Astrocyte (in vitro differentiated cells and primary cell): ENCODE data around the gene SPNS2. TPM values are rescaled to one million over a fixed set of nuclear protein-coding genes. Genes with fewer than 3 reads are reported as not detected.
A peak's percentile ranks its signal among the peaks of the same experiment; 100 is the strongest.

Source experiments
- DNase-seq: peaks from one replicate; pipeline ENCODE4 v3.0.0-alpha.2; 2010; ENCODE audit warnings: low read depth
- FAIRE-seq: peaks from 2 replicates; lab custom pipeline; 2011; peaks lifted over from hg19 to GRCh38; lab: Jason Lieb, UNC
- H2AFZ ChIP-seq: 2 replicates; pipeline ENCODE4 v1.6.0; 2012; ENCODE audit warnings: low read depth, low read length, inconsistent platforms
- H3K27ac ChIP-seq: 2 replicates; pipeline ENCODE4 v1.5.1; 2011; ENCODE audit warnings: low read depth, low read length, inconsistent platforms
- H3K27me3 ChIP-seq: 2 replicates; pipeline ENCODE4 v1.6.0; 2011; ENCODE audit warnings: low read length, inconsistent platforms; ENCODE audit not compliant: insufficient read depth
- H3K36me3 ChIP-seq: 2 replicates; pipeline ENCODE4 v1.5.1; 2011; ENCODE audit warnings: low read length, inconsistent platforms; ENCODE audit not compliant: insufficient read depth
- H3K4me1 ChIP-seq: 2 replicates; pipeline ENCODE4 v1.5.1; 2011; ENCODE audit warnings: low read length, inconsistent platforms; ENCODE audit not compliant: insufficient read depth
- H3K4me2 ChIP-seq: 2 replicates; pipeline ENCODE4 v1.6.0; 2012; ENCODE audit warnings: low read length, inconsistent platforms
- H3K4me3 ChIP-seq: 2 replicates; pipeline ENCODE4 v1.5.1; 2011; ENCODE audit warnings: low read depth, mild to moderate bottlenecking, low read length, inconsistent platforms; ENCODE audit not compliant: insufficient read depth
- H3K79me2 ChIP-seq: 2 replicates; pipeline ENCODE4 v1.6.0; 2012; ENCODE audit warnings: mild to moderate bottlenecking, low read length, inconsistent platforms; ENCODE audit not compliant: insufficient read depth
- H3K9ac ChIP-seq: 2 replicates; pipeline ENCODE4 v1.6.0; 2012; ENCODE audit warnings: mild to moderate bottlenecking, low read length, inconsistent platforms
- H3K9me3 ChIP-seq: 2 replicates; pipeline ENCODE4 v1.5.1; 2012; ENCODE audit warnings: low read depth, mild to moderate bottlenecking, low read length, inconsistent platforms; ENCODE audit not compliant: insufficient read depth
- H4K20me1 ChIP-seq: 2 replicates; pipeline ENCODE4 v1.6.0; 2012; ENCODE audit warnings: low read length, inconsistent platforms; ENCODE audit not compliant: insufficient read depth
- H3K27ac Mint-ChIP-seq: one replicate; pipeline ENCODE4 v1.8.0; 2021; ENCODE audit warnings: mild to moderate bottlenecking, mixed read lengths; ENCODE audit not compliant: unreplicated experiment
- H3K27me3 Mint-ChIP-seq: one replicate; pipeline ENCODE4 v1.8.0; 2021; ENCODE audit warnings: low read depth, mixed read lengths; ENCODE audit not compliant: unreplicated experiment
- H3K36me3 Mint-ChIP-seq: one replicate; pipeline ENCODE4 v1.8.0; 2021; ENCODE audit warnings: low read depth, mixed read lengths; ENCODE audit not compliant: unreplicated experiment
- H3K4me1 Mint-ChIP-seq: one replicate; pipeline ENCODE4 v1.8.0; 2021; ENCODE audit warnings: low read depth, mixed read lengths; ENCODE audit not compliant: unreplicated experiment
- H3K4me3 Mint-ChIP-seq: one replicate; pipeline ENCODE4 v1.8.0; 2021; ENCODE audit warnings: mild to moderate bottlenecking, moderate library complexity, mixed read lengths; ENCODE audit not compliant: unreplicated experiment
- H3K9me3 Mint-ChIP-seq: one replicate; pipeline ENCODE4 v1.8.0; 2021; ENCODE audit warnings: mild to moderate bottlenecking, mixed read lengths; ENCODE audit not compliant: unreplicated experiment
- CTCF ChIP-seq: IDR thresholded peaks from 2 replicates; pipeline ENCODE4 v1.5.1; 2011; ENCODE audit warnings: low read depth, mild to moderate bottlenecking, inconsistent platforms, low read length, moderate library complexity; ENCODE audit not compliant: insufficient read depth
- EZH2 ChIP-seq: IDR thresholded peaks from 2 replicates; pipeline ENCODE4 v1.6.1; 2012; ENCODE audit warnings: mild to moderate bottlenecking, low read length, inconsistent platforms; ENCODE audit not compliant: insufficient read depth
- total RNA-seq: library from RNA; stranded (reverse); gene quantifications from 2 replicates; pipeline ENCODE4 v1.2.1, GENCODE V29; 2021

SPNS2 gene
- total RNA-seq, 1 donor from 2014 or later = 4.3 TPM

- no peak for FAIRE-seq
- Mint-ChIP-seq H3K9me3 (peaks cover 3% of the 10 kb centered on the region), H3K27me3 (peaks cover 62% of the 10 kb centered on the region), H3K36me3 (no peaks in the 10 kb centered on the region), H3K4me3 (no peak overlapping the region), H3K4me1 (peaks cover 1% of the 10 kb centered on the region), H3K27ac (no peak overlapping the region)
- Histone ChIP-seq H3K79me2 (no peaks in the 10 kb centered on the region), H3K4me1 (peaks cover 2% of the 10 kb centered on the region), H3K27ac (no peak overlapping the region), H2AFZ (no peak overlapping the region), H3K27me3 (peaks cover 43% of the 10 kb centered on the region), H3K4me3 (no peak overlapping the region), H4K20me1 (no peaks in the 10 kb centered on the region), H3K9me3 (no peaks in the 10 kb centered on the region), H3K36me3 (no peaks in the 10 kb centered on the region), H3K9ac (no peak overlapping the region), H3K4me2 (no peak overlapping the region)
- TF ChIP-seq EZH2 = no peak
- TF ChIP-seq CTCF = no peak
- no peak for DNase-seq
Measured at GRCh38 chr17:4583206-4583605, 84.5 kb downstream of the SPNS2 start.

- Histone ChIP-seq H2AFZ (no peak overlapping the region), H3K27ac (no peak overlapping the region), H4K20me1 (no peaks in the 10 kb centered on the region), H3K79me2 (no peaks in the 10 kb centered on the region), H3K4me3 (no peak overlapping the region), H3K9me3 (no peaks in the 10 kb centered on the region), H3K4me2 (peak overlapping the region; percentile 48), H3K4me1 (peaks cover 2% of the 10 kb centered on the region), H3K9ac (no peak overlapping the region), H3K27me3 (peaks cover 43% of the 10 kb centered on the region), H3K36me3 (no peaks in the 10 kb centered on the region)
- Mint-ChIP-seq H3K27ac (no peak overlapping the region), H3K9me3 (peaks cover 3% of the 10 kb centered on the region), H3K4me3 (peak overlapping the region; percentile 77), H3K27me3 (peaks cover 66% of the 10 kb centered on the region), H3K4me1 (peaks cover 1% of the 10 kb centered on the region), H3K36me3 (no peaks in the 10 kb centered on the region)
- no peak for FAIRE-seq
- DNase-seq = no peak
- TF ChIP-seq EZH2 = no peak
- no peak for TF ChIP-seq CTCF
Measured at GRCh38 chr17:4583782-4584100, 85.1 kb downstream of the SPNS2 start.

- Histone ChIP-seq H3K4me1 (peaks cover 2% of the 10 kb centered on the region), H3K4me2 (peak within 1 kb of the TSS; percentile 48), H3K27ac (no peak within 1 kb of the TSS), H3K9me3 (no peaks in the 10 kb centered on the region), H3K36me3 (no peaks in the 10 kb centered on the region), H3K79me2 (no peaks in the 10 kb centered on the region), H3K4me3 (no peak within 1 kb of the TSS), H2AFZ (peak within 1 kb of the TSS; percentile 66), H4K20me1 (no peaks in the 10 kb centered on the region), H3K9ac (no peak within 1 kb of the TSS), H3K27me3 (peaks cover 43% of the 10 kb centered on the region)
- peaks cover 70% of the 10 kb centered on the region for H3K27me3 Mint-ChIP-seq
- peak within 1 kb of the TSS; percentile 77 for H3K4me3 Mint-ChIP-seq
- H3K36me3 Mint-ChIP-seq = no peaks in the 10 kb centered on the region
- TF ChIP-seq CTCF (no peak), EZH2 (peak; percentile 90)
- H3K4me1 Mint-ChIP-seq = peaks cover 1% of the 10 kb centered on the region
- DNase-seq (no peak), FAIRE-seq (no peak)
- peaks cover 3% of the 10 kb centered on the region for H3K9me3 Mint-ChIP-seq
- peak within 1 kb of the TSS; percentile 62 for H3K27ac Mint-ChIP-seq
Measured at GRCh38 chr17:4584101-4584916, 85.6 kb downstream of the SPNS2 start, which contains the start of gene SMTNL2. SMTNL2 (plus strand) TSS chr17:4584529; CDS start chr17:4584606, 77 bp downstream.
